KMS-11 (cell line): ENCODE data around the gene DXO.

Source experiments
- H2AFZ ChIP-seq: fragments of 200-600 bp; sonication (generic); 2 replicates; pipeline ENCODE4 v1.6.1; 2016; ENCODE audit warnings: antibody characterized with exemption, mixed run types, low read depth
- H3K27ac ChIP-seq: fragments of 200-600 bp; sonication (generic); 2 replicates; pipeline ENCODE4 v1.6.1; 2016; ENCODE audit warnings: mild to moderate bottlenecking, mixed run types
- H3K27me3 ChIP-seq: fragments of 200-600 bp; sonication (generic); 2 replicates; pipeline ENCODE4 v1.6.1; 2017; ENCODE audit warnings: mild to moderate bottlenecking, low read depth, mixed run types, moderate library complexity; ENCODE audit not compliant: insufficient read depth
- H3K36me3 ChIP-seq: fragments of 200-600 bp; sonication (generic); 2 replicates; pipeline ENCODE4 v1.6.1; 2017; ENCODE audit warnings: mild to moderate bottlenecking, mixed run types; ENCODE audit not compliant: insufficient read depth
- H3K4me1 ChIP-seq: fragments of 200-600 bp; sonication (generic); 2 replicates; pipeline ENCODE4 v1.6.1; 2016; ENCODE audit warnings: mild to moderate bottlenecking, low read depth, mixed run types; ENCODE audit not compliant: poor library complexity, severe bottlenecking
- H3K4me2 ChIP-seq: fragments of 200-600 bp; sonication (generic); 2 replicates; pipeline ENCODE4 v1.7.0; 2016; ENCODE audit warnings: mild to moderate bottlenecking, mixed run types
- H3K4me3 ChIP-seq: fragments of 200-600 bp; sonication (generic); IDR thresholded peaks from 2 replicates; pipeline ENCODE4 v1.6.1; 2017; ENCODE audit warnings: low read depth, low read length, mixed read lengths; ENCODE audit not compliant: insufficient read depth
- H3K79me2 ChIP-seq: fragments of 200-600 bp; sonication (generic); 2 replicates; pipeline ENCODE4 v1.6.1; 2016; ENCODE audit warnings: low read depth, mixed run types; ENCODE audit not compliant: insufficient read depth
- H3K9ac ChIP-seq: fragments of 200-600 bp; sonication (generic); 2 replicates; pipeline ENCODE4 v1.6.1; 2016; ENCODE audit warnings: mild to moderate bottlenecking, mixed run types
- H4K20me1 ChIP-seq: fragments of 200-600 bp; sonication (generic); 2 replicates; pipeline ENCODE4 v1.6.1; 2016; ENCODE audit warnings: mild to moderate bottlenecking, mixed run types; ENCODE audit not compliant: insufficient read depth
- CTCF ChIP-seq: fragments of 200-600 bp; sonication (generic); conservative IDR thresholded peaks from 2 replicates; pipeline ENCODE4 v1.6.1; 2017; ENCODE audit warnings: low read depth, mild to moderate bottlenecking, antibody characterized with exemption, low read length, moderate library complexity, mixed read lengths

DXO gene

GRCh38 chr6:31948306-31948705 is 23.6 kb downstream of the DXO start:
- no peak overlapping the region for H3K27ac ChIP-seq
- no peak overlapping the region for H2AFZ ChIP-seq
- H3K9ac ChIP-seq, result no peak overlapping the region
- H3K79me2 ChIP-seq, result no peaks in the 10 kb centered on the region
- no peaks in the 10 kb centered on the region for H3K36me3 ChIP-seq
- no peaks in the 10 kb centered on the region for H3K4me1 ChIP-seq
- no peak overlapping the region for H3K4me3 ChIP-seq
- H3K27me3 ChIP-seq, result peaks cover 15% of the 10 kb centered on the region; the same call in 1 of the 2 replicates
- TF ChIP-seq CTCF, result no peak
- H3K4me2 ChIP-seq, result no peak overlapping the region
- H4K20me1 ChIP-seq, result no peaks in the 10 kb centered on the region

GRCh38 chr6:31947864-31948263 is 24.1 kb downstream of the DXO start:
- no peaks in the 10 kb centered on the region for H3K4me1 ChIP-seq
- no peak overlapping the region for H3K4me3 ChIP-seq
- peaks cover 15% of the 10 kb centered on the region; the same call in 1 of the 2 replicates for H3K27me3 ChIP-seq
- TF ChIP-seq CTCF, result no peak
- H3K36me3 ChIP-seq, result no peaks in the 10 kb centered on the region
- H3K27ac ChIP-seq, result no peak overlapping the region
- H3K4me2 ChIP-seq, result no peak overlapping the region
- no peak overlapping the region for H3K9ac ChIP-seq
- H4K20me1 ChIP-seq, result no peaks in the 10 kb centered on the region
- H3K79me2 ChIP-seq, result no peaks in the 10 kb centered on the region
- no peak overlapping the region for H2AFZ ChIP-seq

- Histone ChIP-seq H3K9ac (no peak overlapping the region), H3K4me1 (no peaks in the 10 kb centered on the region), H3K27ac (no peak overlapping the region), H3K27me3 (peaks cover 22% of the 10 kb centered on the region), H3K4me2 (no peak overlapping the region), H4K20me1 (no peaks in the 10 kb centered on the region), H3K36me3 (no peaks in the 10 kb centered on the region), H2AFZ (no peak overlapping the region), H3K79me2 (no peaks in the 10 kb centered on the region), H3K4me3 (no peak overlapping the region)
- no peak for TF ChIP-seq CTCF
These were observed 24.8 kb downstream of the DXO start for GRCh38 chr6:31947070-31947675.

GRCh38 chr6:31946370-31946885 is 25.5 kb downstream of the DXO start:
- no peaks in the 10 kb centered on the region for H3K79me2 ChIP-seq
- no peaks in the 10 kb centered on the region for H3K36me3 ChIP-seq
- no peaks in the 10 kb centered on the region for H3K4me1 ChIP-seq
- H3K4me3 ChIP-seq, result no peak overlapping the region
- H3K4me2 ChIP-seq, result no peak overlapping the region
- TF ChIP-seq CTCF, result no peak
- H4K20me1 ChIP-seq, result no peaks in the 10 kb centered on the region
- H3K27ac ChIP-seq, result no peak overlapping the region
- no peak overlapping the region for H2AFZ ChIP-seq
- H3K27me3 ChIP-seq, result peaks cover 23% of the 10 kb centered on the region
- H3K9ac ChIP-seq, result no peak overlapping the region
